T-helper 17 cell (primary cell): ENCODE measurements around the gene NHLRC4. TPM values are rescaled to one million over a fixed set of nuclear protein-coding genes. Genes with fewer than 3 reads are reported as not detected.

ENCODE experiments used
- ATAC-seq: fragments of 150-1000 bp; cut with Tn5 transposase; 2 replicates; pipeline ENCODE4 v1.10.0; 2021; ENCODE audit warnings: mild to moderate bottlenecking, moderate library complexity
- DNase-seq, 3 donors: peaks; one replicate each; pipeline versions ENCODE4 v3.0.0 to v3.0.0-alpha.2; 2020 to 2021
- H3K9me3 ChIP-seq: one replicate; pipeline ENCODE4 v1.7.0; 2013; ENCODE audit warnings: low read length, mild to moderate bottlenecking; ENCODE audit not compliant: control insufficient read depth, poor library complexity, severe bottlenecking
- H3K27ac Mint-ChIP-seq: one replicate; pipeline ENCODE4 v1.8.0; 2022; ENCODE audit warnings: mild to moderate bottlenecking, moderate library complexity, mixed read lengths
- H3K27me3 Mint-ChIP-seq: one replicate; pipeline ENCODE4 v1.8.0; 2022; ENCODE audit warnings: mixed read lengths
- H3K36me3 Mint-ChIP-seq: one replicate; pipeline ENCODE4 v1.8.0; 2022; ENCODE audit warnings: low read depth, mixed read lengths
- H3K4me1 Mint-ChIP-seq: one replicate; pipeline ENCODE4 v1.8.0; 2022; ENCODE audit warnings: mild to moderate bottlenecking, mixed read lengths
- H3K4me3 Mint-ChIP-seq: one replicate; pipeline ENCODE4 v1.8.0; 2022; ENCODE audit warnings: mild to moderate bottlenecking, moderate library complexity, mixed read lengths
- total RNA-seq, 4 donors: library from RNA in 2 of 4; stranded (reverse) in 2 of 4; gene quantifications; one replicate each; pipeline ENCODE4 v1.2.3 and lab custom pipeline; 2022 to 2026

NHLRC4 gene
- total RNA-seq, 2 donors from 2014 or later, result 0.86 to 1.4 TPM

DNA sequence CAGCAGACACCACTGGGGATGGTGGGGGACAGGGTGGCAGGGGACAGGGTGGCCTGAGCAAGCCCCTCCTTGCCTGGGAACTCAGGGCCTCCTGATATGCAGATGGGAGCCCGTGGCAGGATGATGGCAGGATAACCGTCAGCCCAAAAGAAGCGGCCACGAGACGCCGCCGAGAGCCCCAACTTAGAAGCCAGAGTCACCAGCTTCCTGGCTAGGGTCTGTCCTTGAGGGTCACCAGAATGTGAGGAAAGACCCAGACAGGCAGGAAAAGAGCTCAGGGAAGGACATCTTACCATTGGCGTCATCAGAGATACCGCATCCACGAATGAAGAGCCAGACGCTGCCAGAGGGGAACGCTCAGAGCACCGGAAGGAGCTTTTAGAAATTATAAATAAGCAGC lies 42.5 kb downstream of the NHLRC4 start:
- Mint-ChIP-seq H3K4me1 (peaks cover 9% of the 10 kb centered on the region), H3K36me3 (no peaks in the 10 kb centered on the region), H3K27ac (peak overlapping the region; percentile 66), H3K4me3 (no peak overlapping the region), H3K27me3 (no peaks in the 10 kb centered on the region)
- no peaks in the 10 kb centered on the region for H3K9me3 ChIP-seq
- no peak for DNase-seq
- no peak for ATAC-seq

- Mint-ChIP-seq H3K27ac (no peak overlapping the region), H3K4me3 (no peak overlapping the region)
Observed at GRCh38 chr16:609984-610383, 43.2 kb downstream of the NHLRC4 start.

DNA sequence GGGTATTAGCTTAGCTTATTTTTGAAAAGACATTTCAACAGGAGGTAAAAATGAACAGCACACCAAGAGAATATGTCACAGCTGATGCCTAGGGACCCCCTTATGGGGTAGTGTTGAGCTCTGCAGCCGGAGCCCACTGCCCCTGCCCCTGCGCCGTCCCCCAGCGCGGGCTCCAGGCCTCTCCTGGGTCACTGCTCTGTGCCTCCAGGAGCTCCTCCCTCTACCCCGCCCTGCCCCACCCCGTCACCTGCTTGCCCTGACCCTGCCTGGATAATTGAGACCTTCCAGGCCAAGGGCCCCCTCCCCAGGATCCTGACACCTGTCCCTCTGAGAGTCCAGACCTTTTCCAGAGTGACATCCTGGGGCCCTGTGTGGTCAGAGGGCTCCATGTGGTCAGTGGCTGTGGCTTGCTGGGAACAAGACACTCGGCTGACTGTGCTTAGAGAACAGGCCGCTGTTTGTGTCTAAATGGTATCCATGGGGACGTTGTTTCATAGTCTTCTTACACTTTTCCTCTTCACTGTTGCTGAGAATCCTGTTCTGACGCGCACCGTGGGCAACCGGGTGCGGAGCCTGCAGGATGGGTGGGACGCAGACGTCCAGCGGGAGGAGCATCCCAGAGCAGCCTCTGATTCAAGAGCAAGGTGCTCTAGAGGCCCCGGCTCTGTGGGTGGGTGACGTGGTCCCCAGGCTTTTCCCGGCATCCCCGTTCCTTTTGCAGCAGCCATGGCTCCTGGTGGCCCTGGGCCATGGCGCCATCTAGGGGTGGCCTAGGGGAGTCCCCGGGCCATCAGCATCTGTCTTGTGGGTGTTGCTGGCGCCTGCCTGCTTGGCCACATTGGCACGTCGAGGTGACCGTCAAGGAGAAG lies 43.9 kb downstream of the NHLRC4 start:
- Mint-ChIP-seq H3K4me1 (peaks cover 13% of the 10 kb centered on the region), H3K27ac (peak overlapping the region; percentile 67), H3K27me3 (no peaks in the 10 kb centered on the region), H3K36me3 (peaks cover 5% of the 10 kb centered on the region), H3K4me3 (no peak overlapping the region)
- peak; percentile 82 for ATAC-seq
- H3K9me3 ChIP-seq, result no peaks in the 10 kb centered on the region
- peak; percentile 39 to 52 (median 45) for DNase-seq

More at GRCh38 chr16:609984-610383, 43.2 kb downstream of the NHLRC4 start:
- Mint-ChIP-seq H3K4me1 (peaks cover 13% of the 10 kb centered on the region), H3K36me3 (peaks cover 5% of the 10 kb centered on the region), H3K27me3 (no peaks in the 10 kb centered on the region)
- ATAC-seq, result no peak
- H3K9me3 ChIP-seq, result no peaks in the 10 kb centered on the region
- DNase-seq, result no peak

DNA sequence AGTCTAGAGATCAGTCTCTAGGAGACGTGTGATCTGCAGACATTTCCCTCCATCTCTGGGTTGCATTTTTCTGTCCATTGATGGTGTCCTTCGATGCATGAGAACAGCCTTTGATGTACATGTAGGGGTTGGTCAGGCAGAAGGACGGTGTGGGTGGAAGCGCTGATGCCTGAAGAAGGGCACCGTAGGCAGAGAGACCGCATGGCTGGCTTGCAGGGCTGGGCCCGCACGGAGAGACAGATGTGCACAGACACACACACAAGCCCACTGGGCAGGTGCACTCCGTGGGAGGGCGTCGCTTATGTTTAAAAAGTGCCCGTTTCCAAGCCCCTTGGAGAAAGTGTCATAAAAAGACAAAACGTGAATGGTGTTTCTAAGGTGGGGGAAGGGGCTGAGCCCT lies 48.3 kb downstream of the NHLRC4 start:
- Mint-ChIP-seq H3K27ac (no peak overlapping the region), H3K4me3 (no peak overlapping the region), H3K27me3 (no peaks in the 10 kb centered on the region), H3K4me1 (peaks cover 10% of the 10 kb centered on the region), H3K36me3 (peaks cover 5% of the 10 kb centered on the region)
- no peaks in the 10 kb centered on the region for H3K9me3 ChIP-seq
- DNase-seq, result no peak
- no peak for ATAC-seq

DNA sequence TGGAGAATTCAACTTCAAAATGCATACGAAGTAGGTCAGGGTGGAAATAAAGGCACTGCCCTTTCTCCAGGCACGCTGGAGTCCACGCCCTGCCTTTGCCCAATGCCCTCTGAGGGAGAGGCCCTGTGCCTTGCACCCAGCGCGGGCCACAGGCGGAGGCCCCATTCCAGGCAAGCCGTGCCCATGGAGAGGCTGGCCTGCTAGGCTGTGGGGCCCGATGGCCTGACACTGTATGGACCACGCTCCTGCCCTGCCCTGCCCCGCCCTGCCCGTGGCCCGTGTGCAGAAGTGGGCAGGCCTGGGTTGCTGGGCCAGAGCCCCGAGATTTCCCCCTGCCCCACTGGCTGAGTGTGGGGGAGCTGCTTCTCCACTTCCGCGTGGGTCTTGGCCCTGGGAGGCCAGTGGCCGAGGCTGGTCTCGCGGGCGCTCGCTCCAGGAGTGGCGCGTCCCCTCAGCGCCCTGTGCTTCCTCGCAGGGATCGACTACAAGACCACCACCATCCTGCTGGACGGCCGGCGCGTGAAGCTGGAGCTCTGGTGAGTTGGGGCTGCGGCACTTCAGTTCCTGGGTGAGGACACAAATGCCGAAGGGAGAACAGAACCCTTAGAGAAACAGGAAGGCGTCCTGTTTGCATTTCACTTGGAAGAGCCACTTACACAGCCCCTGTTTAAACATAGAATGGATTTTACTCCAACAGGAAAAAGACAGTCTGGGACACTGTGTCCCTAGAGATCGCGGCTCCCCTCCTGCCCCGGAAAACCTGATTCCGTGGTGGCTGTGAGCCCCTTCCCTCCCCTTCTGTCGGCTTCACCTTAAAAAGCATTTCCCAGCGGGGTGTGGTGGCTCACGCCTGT lies 50.2 kb downstream of the NHLRC4 start:
- no peak for DNase-seq
- no peaks in the 10 kb centered on the region for H3K9me3 ChIP-seq
- ATAC-seq, result no peak
- Mint-ChIP-seq H3K4me3 (no peak overlapping the region), H3K4me1 (peaks cover 6% of the 10 kb centered on the region), H3K36me3 (peaks cover 5% of the 10 kb centered on the region), H3K27ac (no peak overlapping the region), H3K27me3 (no peaks in the 10 kb centered on the region)

DNA sequence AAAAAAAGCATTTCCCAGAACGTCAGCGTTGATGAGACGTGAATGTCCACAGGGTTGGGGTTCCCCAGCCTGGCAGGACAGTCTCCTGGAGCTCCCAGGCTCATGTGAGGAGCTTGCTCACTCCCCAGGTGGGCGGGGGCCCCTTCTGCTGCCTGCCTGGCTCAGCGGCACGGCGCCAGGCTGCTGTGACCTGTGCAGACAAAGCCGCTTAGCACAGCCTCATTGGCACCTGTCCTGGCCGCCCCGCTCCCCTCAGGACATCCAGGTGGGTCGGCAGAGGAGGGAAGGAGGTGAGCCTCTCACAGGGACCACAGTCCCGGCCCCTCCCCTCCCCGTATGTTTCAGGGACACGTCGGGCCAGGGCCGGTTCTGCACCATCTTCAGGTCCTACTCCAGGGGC lies 51.0 kb downstream of the NHLRC4 start:
- Mint-ChIP-seq H3K4me1 (peaks cover 6% of the 10 kb centered on the region), H3K27ac (no peak overlapping the region), H3K36me3 (peaks cover 5% of the 10 kb centered on the region), H3K27me3 (no peaks in the 10 kb centered on the region), H3K4me3 (no peak overlapping the region)
- H3K9me3 ChIP-seq, result no peaks in the 10 kb centered on the region
- ATAC-seq, result no peak
- DNase-seq, result no peak

Other genes with a start within 250 kb of the NHLRC4 start
- 10 to 100 TPM; 38.9 to 42.5 TPM for gene AXIN1, start 214.3 kb upstream of the NHLRC4 start, total RNA-seq
- 10 to 100 TPM; 25.2 to 25.9 TPM for gene MRPL28, start 196.5 kb upstream of the NHLRC4 start, total RNA-seq
- gene PGAP6, start 185.0 kb upstream of the NHLRC4 start, total RNA-seq, result 100 to 1,000 TPM in 1 of 2 donors, 10 to 100 TPM in 1; 39.7 to 106 TPM
- 10 to 100 TPM; 31.9 to 39.8 TPM for gene NME4, start 169.8 kb upstream of the NHLRC4 start, total RNA-seq
- gene DECR2, start 165.1 kb upstream of the NHLRC4 start, total RNA-seq, result 1 to 10 TPM; 7.5 to 9.0 TPM
- 10 to 100 TPM; 39.9 to 45.1 TPM for gene RAB11FIP3, start 141.4 kb upstream of the NHLRC4 start, total RNA-seq
- gene CAPN15, start 39.3 kb upstream of the NHLRC4 start, total RNA-seq, result 10 to 100 TPM; 63.9 to 71.0 TPM
- not detected for gene PRR35, start 6.6 kb upstream of the NHLRC4 start, total RNA-seq
- gene PIGQ, start 3.0 kb downstream of the NHLRC4 start, total RNA-seq, result 10 to 100 TPM; 25.6 to 32.4 TPM
- gene RAB40C, start 23.1 kb downstream of the NHLRC4 start, total RNA-seq, result 10 to 100 TPM; 10.6 to 11.6 TPM
- under 1 TPM; 0.10 to 0.18 TPM for gene WFIKKN1, start 64.0 kb downstream of the NHLRC4 start, total RNA-seq
- gene METTL26, start 69.3 kb downstream of the NHLRC4 start, total RNA-seq, result 10 to 100 TPM; 39.2 to 40.4 TPM
- 10 to 100 TPM; 15.7 to 17.1 TPM for gene MCRIP2, start 74.8 kb downstream of the NHLRC4 start, total RNA-seq
- 10 to 100 TPM; 11.1 to 15.3 TPM for gene WDR90, start 82.4 kb downstream of the NHLRC4 start, total RNA-seq
- 100 to 1,000 TPM; 190 to 203 TPM for gene RHOT2, start 101.1 kb downstream of the NHLRC4 start, total RNA-seq
- gene RHBDL1, start 108.7 kb downstream of the NHLRC4 start, total RNA-seq, result 1 to 10 TPM; 5.7 to 5.9 TPM
- 10 to 100 TPM; 65.5 to 67.4 TPM for gene STUB1, start 113.4 kb downstream of the NHLRC4 start, total RNA-seq
- gene JMJD8, start 117.3 kb downstream of the NHLRC4 start, total RNA-seq, result 10 to 100 TPM; 28.0 to 36.1 TPM
- gene WDR24, start 123.4 kb downstream of the NHLRC4 start, total RNA-seq, result 10 to 100 TPM in 1 of 2 donors, 1 to 10 TPM in 1; 9.0 to 11.7 TPM
- gene FBXL16, start 138.8 kb downstream of the NHLRC4 start, total RNA-seq, result 10 to 100 TPM; 29.0 to 35.3 TPM
- gene METRN, start 148.1 kb downstream of the NHLRC4 start, total RNA-seq, result 1 to 10 TPM; 3.8 to 4.3 TPM
- gene ANTKMT, start 154.1 kb downstream of the NHLRC4 start, total RNA-seq, result 10 to 100 TPM; 10.3 to 11.8 TPM
- 1 to 10 TPM; 3.4 to 3.7 TPM for gene CCDC78, start 159.4 kb downstream of the NHLRC4 start, total RNA-seq
- gene HAGHL, start 160.1 kb downstream of the NHLRC4 start, total RNA-seq, result 10 to 100 TPM in 1 of 2 donors, 1 to 10 TPM in 1; 9.8 to 12.5 TPM
- 10 to 100 TPM; 33.7 to 33.8 TPM for gene CIAO3, start 174.0 kb downstream of the NHLRC4 start, total RNA-seq
- not detected for gene MSLN, start 193.7 kb downstream of the NHLRC4 start, total RNA-seq
- gene RPUSD1, start 221.4 kb downstream of the NHLRC4 start, total RNA-seq, result 10 to 100 TPM; 14.9 to 17.1 TPM
- 10 to 100 TPM; 21.1 to 22.4 TPM for gene CHTF18, start 221.6 kb downstream of the NHLRC4 start, total RNA-seq
- not detected for gene GNG13, start 233.7 kb downstream of the NHLRC4 start, total RNA-seq